ENCODE measurements around the gene PLA2G4F.

PLA2G4F gene

GRCh38 chr15:42131826-42132806 is 24.3 kb downstream of the PLA2G4F start:
- no peak for DNase-seq (ENCODE audit: low read depth)

GRCh38 chr15:42131006-42131405 is 25.4 kb downstream of the PLA2G4F start:
- DNase-seq (ENCODE audit: low read depth): no peak

GRCh38 chr15:42130246-42130986 is 26.0 kb downstream of the PLA2G4F start:
- no peak for DNase-seq (ENCODE audit: low read depth)

GRCh38 chr15:42129364-42129763 is 27.1 kb downstream of the PLA2G4F start:
- DNase-seq (ENCODE audit: low read depth): no peak

- no peak for DNase-seq (ENCODE audit: low read depth)
Measured at GRCh38 chr15:42128476-42128875, 28.0 kb downstream of the PLA2G4F start.

GRCh38 chr15:42123546-42123945 is 32.9 kb downstream of the PLA2G4F start:
- no peak for DNase-seq (ENCODE audit: low read depth)

GRCh38 chr15:42121682-42122081 is 34.8 kb downstream of the PLA2G4F start:
- no peak for DNase-seq (ENCODE audit: low read depth)

- DNase-seq (ENCODE audit: low read depth): no peak
Measured at GRCh38 chr15:42121021-42121420, 35.4 kb downstream of the PLA2G4F start.

GRCh38 chr15:42120285-42120684 is 36.2 kb downstream of the PLA2G4F start:
- no peak for DNase-seq (ENCODE audit: low read depth)

- no peak for DNase-seq (ENCODE audit: low read depth)
Measured at GRCh38 chr15:42119446-42119760, 37.0 kb downstream of the PLA2G4F start.

GRCh38 chr15:42118650-42119445 is 37.6 kb downstream of the PLA2G4F start:
- no peak for DNase-seq (ENCODE audit: low read depth)

- DNase-seq (ENCODE audit: low read depth): no peak
Measured at GRCh38 chr15:42111924-42112323, 44.5 kb downstream of the PLA2G4F start.

GRCh38 chr15:42110367-42110766 is 46.1 kb downstream of the PLA2G4F start:
- no peak for DNase-seq (ENCODE audit: low read depth)

GRCh38 chr15:42108806-42109205 is 47.6 kb downstream of the PLA2G4F start:
- no peak for DNase-seq (ENCODE audit: low read depth)

GRCh38 chr15:42108189-42108588 is 48.2 kb downstream of the PLA2G4F start:
- no peak for DNase-seq (ENCODE audit: low read depth)

GRCh38 chr15:42107473-42107872 is 49.0 kb downstream of the PLA2G4F start:
- DNase-seq (ENCODE audit: low read depth): no peak

- DNase-seq (ENCODE audit: low read depth): no peak
Measured at GRCh38 chr15:42106288-42106687, 50.1 kb downstream of the PLA2G4F start.

GRCh38 chr15:42104095-42104891 is 52.1 kb downstream of the PLA2G4F start:
- no peak for DNase-seq (ENCODE audit: low read depth)

- peak; percentile 19 for DNase-seq (ENCODE audit: low read depth)
Measured at GRCh38 chr15:42102646-42103235, 53.7 kb downstream of the PLA2G4F start.

GRCh38 chr15:42101861-42102260 is 54.6 kb downstream of the PLA2G4F start:
- DNase-seq (ENCODE audit: low read depth): no peak
